Myometrial cell (primary cell): ENCODE measurements around the gene ANKRD13A. TPM values are rescaled to one million over a fixed set of nuclear protein-coding genes. Genes with fewer than 3 reads are reported as not detected.

ENCODE experiments used
- total RNA-seq: library from RNA; depleted of rRNA; stranded (reverse); fragments of >200 nt; gene quantifications from 2 replicates; pipeline ENCODE4 v1.2.3, GENCODE V29; 2015

The ANKRD13A gene
- total RNA-seq, result 93.4 and 104 TPM in 2 replicates

GRCh38 chr12:109998904-109999648 is at the start of gene ANKRD13A:
Gene ANKRD13A, plus strand, starts transcription at chr12:109999430. Its CDS starts 259 bp downstream, at chr12:109999689.

GRCh38 chr12:109995686-109996482 is 3.3 kb upstream of the ANKRD13A start, which contains the start of gene GIT2:
Gene GIT2, minus strand, starts transcription at chr12:109996368. Its CDS starts 144 bp downstream, at chr12:109996224.

GRCh38 chr12:110048242-110049027 is 49.2 kb downstream of the ANKRD13A start, which contains the start of gene C12orf76:
Gene C12orf76, minus strand, starts transcription at chr12:110048522. Its CDS starts 27 bp downstream, at chr12:110048495.

Other genes with a start within 250 kb of the ANKRD13A start
- 2.5 and 2.6 TPM in 2 replicates for gene TRPV4, start 166.0 kb upstream of the ANKRD13A start, total RNA-seq
- gene GLTP, start 118.9 kb upstream of the ANKRD13A start, total RNA-seq, result 60.6 and 67.7 TPM in 2 replicates
- 14.4 and 17.0 TPM in 2 replicates for gene TCHP, start 99.2 kb upstream of the ANKRD13A start, total RNA-seq
- 16.7 and 26.9 TPM in 2 replicates for gene GIT2, start 3.1 kb upstream of the ANKRD13A start, total RNA-seq
- 6.7 and 31.4 TPM in 2 replicates for gene C12orf76, start 49.1 kb downstream of the ANKRD13A start, total RNA-seq
- 13.3 and 13.5 TPM in 2 replicates for gene IFT81, start 124.9 kb downstream of the ANKRD13A start, total RNA-seq